CD4-positive, alpha-beta T cell (primary cell): Measurements from ENCODE around the gene CEP68. TPM values are rescaled to one million over a fixed set of nuclear protein-coding genes. Genes with fewer than 3 reads are reported as not detected.

Source experiments
- ATAC-seq: fragments of 200-7000 bp; cut with Tn5 transposase; one replicate; pipeline ENCODE4 v1.10.0; 2022; ENCODE audit warnings: mild to moderate bottlenecking; ENCODE audit not compliant: poor library complexity
- CTCF ChIA-PET: fragments of 350-600 bp; sonication (Branson Sonifier 250); formaldehyde crosslinking; loops from one replicate; lab custom pipeline; 2021; ENCODE audit warnings: antibody characterized with exemption, inconsistent platforms; lab: Charles Lee
- POLR2A ChIA-PET: fragments of 350-600 bp; sonication (Branson Sonifier 250); formaldehyde crosslinking; loops from one replicate; lab custom pipeline; 2021; ENCODE audit warnings: antibody characterized with exemption, inconsistent platforms; lab: Charles Lee
- DNase-seq, 14 experiments: peaks; one replicate each; pipeline ENCODE4 v3.0.0-alpha.2; 2013 to 2020; ENCODE audit warnings: mixed read lengths in 2 of 14
- H3K27ac ChIP-seq, 2 donors: one replicate each; pipeline versions ENCODE4 v1.5.1 to v1.7.0; 2013; ENCODE audit warnings: low read length in 2 of 2, low read depth in 1 of 2, mild to moderate bottlenecking in 1 of 2
- H3K27me3 ChIP-seq, 2 experiments: 1 replicate in 1 of 2; 2 replicates in 1 of 2; pipeline versions ENCODE4 v1.6.1 to v1.7.0; 2013; ENCODE audit warnings: low read length in 2 of 2, control low read depth in 1 of 2, mild to moderate bottlenecking in 1 of 2, moderate library complexity in 1 of 2; ENCODE audit not compliant: insufficient read depth in 2 of 2, control insufficient read depth in 1 of 2
- H3K36me3 ChIP-seq: one replicate; pipeline ENCODE4 v1.6.1; 2013; ENCODE audit warnings: low read length, control low read depth; ENCODE audit not compliant: insufficient read depth
- H3K4me1 ChIP-seq: one replicate; pipeline ENCODE4 v1.6.1; 2013; ENCODE audit warnings: low read length, control low read depth; ENCODE audit not compliant: insufficient read depth
- H3K4me3 ChIP-seq: one replicate; pipeline ENCODE4 v1.5.1; 2013; ENCODE audit warnings: mild to moderate bottlenecking, low read length, moderate library complexity
- H3K9me3 ChIP-seq, 2 experiments: 1 replicate in 1 of 2; 2 replicates in 1 of 2; pipeline versions ENCODE4 v1.6.1 to v1.7.0; 2013; ENCODE audit warnings: low read length in 2 of 2, mild to moderate bottlenecking in 2 of 2, control low read depth in 1 of 2, moderate library complexity in 1 of 2; ENCODE audit not compliant: control insufficient read depth in 1 of 2, insufficient read depth in 1 of 2
- H3K27ac Mint-ChIP-seq: one replicate; pipeline ENCODE4 v1.8.0; 2020; ENCODE audit warnings: mixed read lengths
- H3K27me3 Mint-ChIP-seq: one replicate; pipeline ENCODE4 v1.8.0; 2021; ENCODE audit warnings: mixed read lengths
- H3K36me3 Mint-ChIP-seq: one replicate; pipeline ENCODE4 v1.8.0; 2021; ENCODE audit warnings: low read depth, mixed read lengths
- H3K4me1 Mint-ChIP-seq: one replicate; pipeline ENCODE4 v1.8.0; 2021; ENCODE audit warnings: low read depth, mixed read lengths
- H3K4me3 Mint-ChIP-seq: one replicate; pipeline ENCODE4 v1.8.0; 2020; ENCODE audit warnings: mild to moderate bottlenecking, mixed read lengths
- H3K9me3 Mint-ChIP-seq: one replicate; pipeline ENCODE4 v1.8.0; 2020; ENCODE audit warnings: mixed read lengths
- CTCF ChIP-seq: fragments of 200-600 bp; IDR thresholded peaks from one replicate; pipeline ENCODE4 v1.8.0; 2022; ENCODE audit warnings: antibody characterized with exemption, mild to moderate bottlenecking
- intact Hi-C, 2 experiments: fragments of 100-400 bp; cut with DNase I in 1 of 2; cut with micrococcal nuclease in 1 of 2; formaldehyde crosslinking; loops; one replicate each; pipeline versions ENCODE4 v1.15.1 to v1.9.0; 2023 to 2025; cut with DNase I, micrococcal nuclease
- total RNA-seq, 174 experiments: library from RNA in 2 of 174; stranded (reverse) in 2 of 174; gene quantifications; one replicate each; pipeline ENCODE4 v1.2.3 and lab custom pipeline; 2021 to 2026

Gene CEP68
- total RNA-seq, 2 experiments from 2014 or later, result 19.4 to 20.1 TPM

GRCh38 chr2:65067806-65068553 lies 11.8 kb downstream of the CEP68 start:
- Mint-ChIP-seq H3K4me3 (peak overlapping the region; percentile 11), H3K27ac (peak overlapping the region; percentile 84)
- H3K4me1 ChIP-seq, result peaks cover 42% of the 10 kb centered on the region

GRCh38 chr2:65069439-65069824 lies 13.2 kb downstream of the CEP68 start:
- H3K4me3 ChIP-seq, result no peak overlapping the region
- Mint-ChIP-seq H3K36me3 (peaks cover 51% of the 10 kb centered on the region), H3K27me3 (no peaks in the 10 kb centered on the region), H3K27ac (peak overlapping the region; percentile 24), H3K9me3 (no peaks in the 10 kb centered on the region), H3K4me3 (no peak overlapping the region), H3K4me1 (peaks cover 32% of the 10 kb centered on the region)
- ChIA-PET CTCF (no interaction called here), POLR2A (interaction anchor here (1.3 to 4.0 kb wide), 2 partner anchors 13 to 61 kb away, joined by 5 to 24 read pairs; partner anchors contain the start of genes CEP68 and RAB1A)
- no peak for TF ChIP-seq CTCF
- no peaks in the 10 kb centered on the region for H3K9me3 ChIP-seq
- H3K27ac ChIP-seq, result no peak overlapping the region
- H3K36me3 ChIP-seq, result peaks cover 57% of the 10 kb centered on the region
- H3K4me1 ChIP-seq, result peaks cover 39% of the 10 kb centered on the region
- ATAC-seq (no peak), DNase-seq (no peak)
- intact Hi-C loops, result loop anchor here (5.0 to 10.0 kb wide), 2 partner anchors 118 to 505 kb away; no protein-coding TSS in a partner anchor
- no peaks in the 10 kb centered on the region for H3K27me3 ChIP-seq

More at GRCh38 chr2:65067806-65068553, 11.8 kb downstream of the CEP68 start:
- Histone ChIP-seq H3K36me3 (peaks cover 43% of the 10 kb centered on the region), H3K9me3 (no peaks in the 10 kb centered on the region), H3K27ac (no peak overlapping the region), H3K4me3 (no peak overlapping the region), H3K27me3 (no peaks in the 10 kb centered on the region)
- peak; percentile 20 for ATAC-seq
- POLR2A ChIA-PET, result interaction anchor here (2.0 to 4.4 kb wide), 2 partner anchors 11 to 62 kb away, joined by 7 to 39 read pairs; partner anchors contain the start of genes CEP68 and RAB1A
- peaks cover 36% of the 10 kb centered on the region for H3K36me3 Mint-ChIP-seq
- intact Hi-C loops, result loop anchor here (5.0 to 10.0 kb wide), 2 partner anchors 119 to 507 kb away; no protein-coding TSS in a partner anchor
- H3K27me3 Mint-ChIP-seq, result no peaks in the 10 kb centered on the region
- CTCF ChIA-PET, result interaction anchor here (1.0 kb wide), 1 partner anchor 101 kb away, joined by 3 read pairs; no protein-coding TSS in a partner anchor
- no peaks in the 10 kb centered on the region for H3K9me3 Mint-ChIP-seq
- peaks cover 46% of the 10 kb centered on the region for H3K4me1 Mint-ChIP-seq
- TF ChIP-seq CTCF, result no peak
- peak in 3 of 14 experiments; percentile 24 to 31 (median 31) for DNase-seq

- H3K4me3 Mint-ChIP-seq, result no peak overlapping the region
- peak overlapping the region; percentile 60 for H3K27ac Mint-ChIP-seq
- ChIA-PET POLR2A (interaction anchor here (0.6 to 4.0 kb wide), 3 partner anchors 14 to 136 kb away, joined by 3 to 24 read pairs (median 5); partner anchors contain the start of genes CEP68 and RAB1A), CTCF (no interaction called here)
- peaks cover 24% of the 10 kb centered on the region for H3K4me1 Mint-ChIP-seq
- Histone ChIP-seq H3K36me3 (peaks cover 65% of the 10 kb centered on the region), H3K4me3 (no peak overlapping the region), H3K4me1 (peaks cover 32% of the 10 kb centered on the region), H3K27me3 (no peaks in the 10 kb centered on the region), H3K9me3 (no peaks in the 10 kb centered on the region), H3K27ac (no peak overlapping the region)
- H3K9me3 Mint-ChIP-seq, result no peaks in the 10 kb centered on the region
- no peak for TF ChIP-seq CTCF
- no peak for ATAC-seq
- DNase-seq, result no peak
- H3K27me3 Mint-ChIP-seq, result no peaks in the 10 kb centered on the region
- H3K36me3 Mint-ChIP-seq, result peaks cover 54% of the 10 kb centered on the region
- intact Hi-C loops, result loop anchor here in 1 of 2 experiments (5.0 kb wide), 1 partner anchor 57 kb away; no protein-coding TSS in a partner anchor
Measured at GRCh38 chr2:65070172-65070830, 14.1 kb downstream of the CEP68 start.
